Stimulated activated CD8-positive, alpha-beta memory T cell treated with anti-CD3 and anti-CD28 coated beads, Interleukin-4, amount 100 ng/mL, for 4 hours (primary cell): Measurements from ENCODE around the gene HDAC6.
A peak's percentile ranks its signal among the peaks of the same experiment; 100 is the strongest.
"Not testable (repeated sequence)": the region's sequence is repeated elsewhere in the genome, so short reads cannot be mapped to it uniquely, and the experiment has no call there.

Source experiments
- DNase-seq, 2 donors: peaks; one replicate each; pipeline ENCODE4 v3.0.0-alpha.2; 2020; ENCODE audit warnings: low read depth in 2 of 2, low spot score in 1 of 2

The HDAC6 gene

GRCh38 chrX:48824066-48824465 lies 22.2 kb downstream of the HDAC6 start:
- no peak for DNase-seq

DNA sequence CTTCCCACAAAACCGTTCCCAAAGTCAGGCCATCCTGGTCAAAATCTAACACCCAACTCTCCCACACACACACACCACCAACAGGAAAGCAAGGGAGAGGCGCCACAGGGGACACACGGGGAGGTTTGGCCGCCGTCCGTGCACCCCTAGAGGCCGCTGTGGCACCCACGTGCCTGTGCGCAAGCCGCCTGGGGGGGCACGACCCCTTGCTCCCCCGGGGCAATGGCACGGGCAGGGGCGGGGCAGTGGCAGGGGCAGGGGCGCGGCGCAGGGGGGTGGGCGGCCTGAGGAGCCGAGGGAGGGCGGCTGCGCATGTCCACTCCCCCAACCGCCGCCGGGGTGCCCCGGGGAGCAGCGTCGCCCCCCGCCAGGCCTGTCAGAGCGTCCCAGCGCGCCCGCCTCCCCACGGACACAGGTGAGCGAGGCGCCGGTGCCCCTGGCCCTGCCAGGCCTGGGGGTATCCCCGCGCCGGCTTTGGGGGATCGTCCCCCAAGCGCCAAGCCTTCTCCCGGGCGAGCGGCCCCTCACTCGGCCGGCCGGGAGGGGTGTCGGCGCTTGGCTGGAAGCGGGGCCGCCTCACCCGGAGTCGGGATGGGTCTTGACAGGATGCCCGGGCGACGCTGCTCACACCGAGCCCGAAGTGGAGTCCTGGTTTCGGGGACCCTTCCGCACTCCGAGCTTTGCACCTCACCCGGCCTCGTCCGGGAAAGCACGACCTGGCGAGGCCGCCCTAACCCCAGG lies 24.4 kb downstream of the HDAC6 start, which contains the start of gene ERAS:
Gene ERAS, plus strand, starts transcription at position 379 of the 741 bp plus-strand sequence. CDS start 2,611 bp downstream, outside the sequence.
- DNase-seq, result no peak

DNA sequence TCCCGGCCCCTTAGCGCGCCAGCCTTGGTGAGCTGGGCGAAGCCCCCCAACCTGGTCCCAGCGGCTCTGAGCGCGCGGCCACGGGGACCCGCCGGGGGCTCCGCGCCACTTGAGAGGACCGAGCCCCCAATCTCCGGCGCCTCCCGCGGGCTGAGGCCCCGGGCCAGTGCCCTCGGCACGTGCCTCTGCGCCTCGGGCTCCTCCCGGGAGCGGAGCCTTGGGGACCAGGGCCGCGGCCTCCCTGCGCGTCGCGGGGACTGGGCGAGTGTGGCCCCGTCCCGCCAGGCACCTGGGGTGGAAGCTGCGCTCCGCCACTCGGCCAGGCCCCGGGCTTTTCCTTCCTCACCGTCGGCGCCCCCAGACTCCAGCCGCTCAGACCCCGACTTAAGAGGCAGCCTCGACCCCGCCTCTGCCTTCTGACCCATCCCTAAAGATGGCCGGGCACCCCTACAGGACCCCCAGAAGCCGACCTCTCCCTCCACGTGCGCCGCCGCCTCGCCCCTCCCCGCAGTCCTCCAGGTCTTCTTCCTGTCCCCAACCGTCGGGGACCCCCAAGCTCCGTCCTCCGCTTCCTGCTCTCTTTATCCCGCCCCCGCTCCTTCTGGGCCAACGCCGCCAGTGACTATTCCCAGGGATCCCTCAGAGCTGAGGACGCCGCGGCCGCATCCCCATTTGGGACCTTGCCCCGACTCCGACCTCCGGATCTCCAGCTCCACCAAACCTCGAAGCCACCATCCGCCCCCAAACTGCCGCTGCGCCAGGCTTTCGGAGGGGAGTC lies 25.2 kb downstream of the HDAC6 start:
- DNase-seq, result no peak

DNA sequence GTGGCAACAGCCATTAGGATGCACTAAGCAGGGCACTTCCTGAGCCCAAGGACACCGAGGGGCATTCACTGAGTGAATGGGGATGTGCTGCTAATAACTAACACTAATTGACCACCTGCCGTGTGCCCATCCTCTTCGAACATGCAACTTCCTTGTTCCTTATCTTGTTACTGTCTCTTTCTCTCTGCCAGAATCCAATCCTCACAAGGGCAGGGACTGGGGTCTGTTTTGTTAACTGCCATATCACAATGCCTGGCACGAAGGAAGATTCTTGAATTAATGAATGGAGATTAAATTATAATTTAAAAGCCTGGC lies 25.7 kb downstream of the HDAC6 start:
- DNase-seq, result no peak

DNA sequence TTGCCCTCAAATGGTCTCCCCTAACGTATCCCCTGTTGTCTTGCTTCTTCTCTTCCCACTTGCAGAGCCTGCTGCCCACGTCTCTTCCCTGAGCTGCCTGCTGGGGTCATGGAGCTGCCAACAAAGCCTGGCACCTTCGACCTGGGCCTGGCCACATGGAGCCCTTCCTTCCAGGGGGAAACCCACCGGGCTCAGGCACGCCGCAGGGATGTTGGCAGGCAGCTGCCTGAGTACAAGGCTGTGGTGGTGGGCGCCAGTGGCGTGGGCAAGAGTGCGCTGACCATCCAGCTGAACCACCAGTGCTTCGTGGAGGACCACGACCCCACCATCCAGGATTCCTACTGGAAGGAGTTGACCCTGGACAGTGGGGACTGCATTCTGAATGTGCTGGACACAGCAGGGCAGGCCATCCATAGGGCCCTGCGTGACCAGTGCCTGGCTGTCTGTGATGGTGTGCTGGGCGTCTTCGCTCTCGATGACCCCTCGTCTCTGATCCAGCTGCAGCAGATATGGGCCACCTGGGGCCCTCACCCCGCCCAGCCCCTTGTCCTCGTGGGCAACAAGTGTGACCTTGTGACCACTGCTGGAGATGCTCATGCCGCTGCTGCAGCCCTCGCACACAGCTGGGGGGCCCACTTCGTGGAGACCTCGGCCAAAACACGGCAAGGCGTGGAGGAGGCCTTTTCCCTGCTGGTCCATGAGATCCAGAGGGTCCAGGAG lies 27.3 kb downstream of the HDAC6 start:
- DNase-seq, result no peak

- DNase-seq, result no peak
Observed at GRCh38 chrX:48831136-48831908, 29.5 kb downstream of the HDAC6 start.

DNA sequence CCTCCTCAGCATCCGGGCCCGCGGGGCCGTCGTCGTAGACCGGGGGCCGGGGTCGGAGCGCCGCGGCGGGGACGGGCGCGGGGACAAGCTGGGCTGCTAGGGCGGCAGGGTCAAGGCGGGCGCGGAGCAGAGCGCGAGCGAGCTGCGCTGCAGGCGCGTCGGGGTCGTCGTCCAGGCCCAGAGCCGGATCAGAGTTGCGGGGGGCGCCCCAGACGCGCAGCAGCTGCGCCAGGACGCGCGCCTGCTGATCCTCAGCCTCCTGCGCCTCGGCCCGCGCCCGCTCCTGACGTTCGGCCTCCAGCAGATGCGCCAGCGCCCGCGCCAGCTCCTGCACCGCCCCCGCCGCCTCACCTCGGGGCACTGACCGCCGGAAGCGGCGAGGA lies 30.0 kb downstream of the HDAC6 start:
- DNase-seq, result no peak

GRCh38 chrX:48833542-48834138 lies 31.8 kb downstream of the HDAC6 start:
- no peak for DNase-seq

- DNase-seq, result no peak
Observed at GRCh38 chrX:48834383-48834709, 32.5 kb downstream of the HDAC6 start.

DNA sequence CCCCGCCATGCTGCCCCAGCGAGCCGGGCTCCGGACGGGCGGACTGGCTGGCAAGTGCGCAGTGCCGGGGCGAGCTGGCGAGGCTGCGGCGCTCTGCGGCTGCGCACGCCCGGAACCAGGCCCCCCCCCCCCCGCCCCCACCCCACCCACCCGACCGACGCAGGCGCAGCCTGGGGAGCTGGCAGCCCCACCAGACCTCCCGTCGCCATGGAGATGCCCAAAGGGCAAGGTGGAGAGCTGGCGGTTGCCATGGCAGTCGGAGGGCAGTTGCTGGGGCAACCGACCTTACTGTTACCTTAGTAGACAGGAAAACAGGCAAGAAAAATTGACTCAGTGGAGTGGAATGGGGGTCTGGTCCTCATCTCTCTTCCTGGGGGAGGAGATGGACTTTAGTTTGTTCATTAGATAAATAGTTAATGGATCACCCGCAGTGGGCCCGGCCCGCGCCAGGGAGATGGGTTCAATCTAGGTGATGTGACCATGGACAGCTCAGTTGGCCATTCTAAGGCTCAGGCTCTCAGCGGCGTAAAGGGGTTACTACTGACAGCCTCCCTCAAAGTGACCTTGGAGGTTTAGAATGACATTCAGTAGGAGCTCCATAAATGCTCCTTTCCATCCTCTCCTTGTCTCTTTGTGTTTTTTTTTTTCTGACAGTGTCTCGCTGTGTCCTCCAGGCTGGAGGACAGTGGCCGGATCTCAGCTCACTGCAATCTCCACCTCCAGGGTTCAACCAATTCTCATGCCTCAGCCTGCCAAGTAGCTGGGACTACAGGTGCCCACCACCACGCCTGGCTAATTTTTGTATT lies 33.9 kb downstream of the HDAC6 start, which contains the start of gene PCSK1N:
Gene PCSK1N, minus strand, starts transcription at position 87 of the 806 bp plus-strand sequence. Its CDS starts 78 bp downstream, at position 9.
- peak in 1 of 2 donors; percentile 23 for DNase-seq

- DNase-seq, result no peak
Observed at GRCh38 chrX:48839686-48840085, 37.8 kb downstream of the HDAC6 start.

DNA sequence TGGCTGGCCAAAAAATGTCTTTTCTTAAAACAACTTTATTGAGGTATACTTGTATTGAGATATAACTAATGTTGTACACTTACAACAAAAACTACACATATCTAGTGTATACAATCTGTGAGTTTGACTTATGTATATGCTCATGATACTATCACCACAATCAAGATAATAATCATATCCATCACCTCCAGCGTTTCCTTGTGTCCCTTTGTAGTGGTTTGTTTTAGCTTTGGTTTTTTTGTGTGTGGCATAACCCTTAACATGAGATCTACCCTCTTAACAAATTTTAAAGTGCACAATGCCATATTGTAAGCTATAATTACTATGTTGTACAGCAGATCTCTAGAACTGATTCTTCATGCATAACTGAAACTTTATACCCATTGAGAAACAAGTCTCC lies 47.0 kb downstream of the HDAC6 start:
- no peak for DNase-seq

- no peak for DNase-seq
Observed at GRCh38 chrX:48852857-48853256, 51.0 kb downstream of the HDAC6 start.

GRCh38 chrX:48853494-48853893 lies 51.6 kb downstream of the HDAC6 start:
- not testable (repeated sequence) for DNase-seq

- DNase-seq, result not testable (repeated sequence)
Observed at GRCh38 chrX:48854121-48854804, 52.4 kb downstream of the HDAC6 start.

- DNase-seq, result no peak
Observed at GRCh38 chrX:48854898-48855297, 53.0 kb downstream of the HDAC6 start.

DNA sequence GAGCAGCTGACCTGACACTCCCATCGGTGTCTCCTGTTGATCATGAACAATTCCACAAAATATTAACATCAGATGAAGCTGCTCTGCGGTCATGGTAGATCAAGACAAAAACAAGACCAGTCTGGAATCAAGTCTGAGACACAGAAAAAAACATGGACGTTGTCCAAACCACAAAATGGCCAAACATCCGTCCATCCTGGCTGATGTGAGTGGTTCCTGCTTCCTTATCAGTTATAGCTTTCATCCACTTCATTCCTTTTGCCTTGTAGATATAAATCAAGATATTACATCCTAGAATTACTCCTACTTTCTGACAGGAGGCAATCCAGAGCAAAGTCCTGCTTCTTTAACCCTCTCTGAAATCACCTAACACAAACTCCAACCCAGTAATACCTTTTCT lies 62.3 kb downstream of the HDAC6 start:
- no peak for DNase-seq

DNA sequence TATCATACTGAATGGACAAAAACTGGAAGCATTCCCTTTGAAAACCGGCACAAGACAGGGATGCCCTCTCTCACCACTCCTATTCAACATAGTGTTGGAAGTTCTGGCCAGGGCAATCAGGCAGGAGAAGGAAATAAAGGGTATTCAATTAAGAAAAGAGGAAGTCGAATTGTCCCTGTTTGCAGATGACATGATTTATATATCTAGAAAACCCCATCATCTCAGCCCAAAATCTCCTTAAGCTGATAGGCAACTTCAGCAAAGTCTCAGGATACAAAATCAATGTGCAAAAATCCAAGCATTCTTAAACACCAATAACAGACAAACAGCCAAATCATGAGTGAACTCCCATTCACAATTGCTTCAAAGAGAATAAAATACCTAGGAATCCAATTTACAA lies 70.2 kb downstream of the HDAC6 start:
- DNase-seq, result not testable (repeated sequence)
